ENCODE results near the gene TACC2.

Gene TACC2

DNA sequence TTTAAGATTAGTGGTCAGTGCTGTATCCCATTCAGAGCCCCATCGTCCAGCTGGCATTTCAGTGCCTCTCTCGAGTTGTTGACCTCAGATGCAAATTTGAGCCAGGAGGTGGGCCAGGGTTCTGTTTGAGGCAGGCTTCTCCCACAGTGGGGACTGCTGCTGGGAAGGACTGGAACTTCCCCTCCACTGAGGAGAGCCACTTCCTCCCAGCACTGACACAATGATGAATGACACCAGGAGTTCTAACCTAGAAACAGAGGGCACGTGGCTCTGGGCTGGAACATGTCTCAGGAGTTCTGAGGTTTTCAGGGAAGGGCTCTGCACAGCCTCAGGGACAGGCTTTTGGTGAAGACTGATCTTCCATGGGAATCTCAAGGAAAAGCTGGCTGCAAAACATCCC is 263.8 kb downstream of the TACC2 start:
- no peak for DNase-seq (ENCODE audit: low spot score)

DNA sequence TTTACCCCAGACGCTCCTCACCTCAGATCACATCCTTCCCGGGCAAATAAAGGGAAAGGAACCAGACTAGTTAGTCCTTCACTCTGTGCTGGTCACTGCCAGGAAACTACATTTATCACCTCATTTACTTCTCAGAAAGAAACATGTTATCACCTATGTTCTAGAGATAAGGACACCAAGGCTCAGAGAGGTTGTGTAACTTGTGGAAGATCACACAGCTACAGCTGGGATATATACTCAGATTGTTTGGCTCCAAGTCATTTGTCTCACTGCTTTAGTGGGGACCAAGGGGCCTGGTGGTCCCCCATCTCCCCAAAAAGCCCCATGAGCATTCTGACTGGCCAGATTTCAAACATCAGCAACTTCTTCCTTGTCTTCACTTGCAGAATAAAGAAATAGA is 264.6 kb downstream of the TACC2 start:
- no peak for DNase-seq (ENCODE audit: low spot score)

DNA sequence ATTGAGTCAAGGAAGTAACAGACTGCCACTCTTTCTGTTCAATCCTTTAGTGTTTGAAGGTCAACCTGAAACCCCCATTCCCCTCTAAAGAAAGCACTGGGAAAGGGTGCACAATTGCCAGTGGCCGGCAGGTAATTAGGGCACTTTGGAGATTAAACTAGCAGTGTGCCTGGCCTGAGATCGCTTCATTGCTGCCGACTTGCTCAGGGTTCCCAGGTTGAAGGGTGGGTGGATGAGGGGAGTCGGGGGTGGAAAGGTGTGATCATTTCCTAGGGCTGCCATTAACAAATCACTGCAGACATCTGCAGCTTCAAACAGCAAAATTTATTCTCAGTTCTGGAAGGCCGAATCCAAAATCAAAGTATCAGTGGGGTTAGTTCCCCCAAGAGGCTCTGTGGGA is 265.9 kb downstream of the TACC2 start:
- DNase-seq (ENCODE audit: low spot score), result no peak

DNA sequence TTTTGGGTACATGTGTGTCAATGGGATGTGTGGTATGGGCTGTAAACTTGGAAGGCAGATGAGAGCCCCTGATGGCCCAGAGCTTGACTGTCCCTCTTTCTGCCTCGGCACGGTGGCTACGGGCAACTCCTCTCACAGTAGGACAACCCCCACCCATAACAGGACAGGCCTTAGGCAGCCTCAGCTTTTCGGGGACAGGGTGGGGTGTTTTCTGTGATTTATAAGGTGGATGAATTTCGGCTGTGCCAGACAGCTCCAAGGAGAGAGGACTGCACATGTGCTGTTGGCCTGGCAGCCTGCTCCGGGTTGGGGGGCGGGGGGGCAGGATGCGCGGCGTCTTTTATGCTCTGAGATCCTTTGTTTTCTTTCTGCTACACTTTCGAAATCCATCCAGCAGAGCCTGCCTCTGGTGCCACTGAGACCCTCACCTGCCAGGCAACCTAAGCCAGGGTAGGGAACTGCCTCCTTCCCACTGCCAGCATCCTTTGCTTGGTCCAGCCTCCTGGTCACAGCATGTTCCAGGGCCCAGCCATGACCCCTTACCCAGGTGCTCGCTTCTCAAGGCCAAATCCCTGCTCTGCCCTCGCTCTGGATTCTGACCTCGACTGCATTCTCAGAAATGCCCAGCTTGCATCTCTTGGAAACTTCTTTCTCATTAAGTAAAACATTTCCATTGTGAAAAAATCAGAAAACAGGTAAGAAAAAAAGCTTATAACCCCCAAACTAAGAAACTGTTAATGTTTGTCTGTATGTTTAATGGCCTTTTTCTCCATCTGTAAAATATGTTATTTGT is 266.7 kb downstream of the TACC2 start:
- DNase-seq (ENCODE audit: low spot score), result no peak

DNA sequence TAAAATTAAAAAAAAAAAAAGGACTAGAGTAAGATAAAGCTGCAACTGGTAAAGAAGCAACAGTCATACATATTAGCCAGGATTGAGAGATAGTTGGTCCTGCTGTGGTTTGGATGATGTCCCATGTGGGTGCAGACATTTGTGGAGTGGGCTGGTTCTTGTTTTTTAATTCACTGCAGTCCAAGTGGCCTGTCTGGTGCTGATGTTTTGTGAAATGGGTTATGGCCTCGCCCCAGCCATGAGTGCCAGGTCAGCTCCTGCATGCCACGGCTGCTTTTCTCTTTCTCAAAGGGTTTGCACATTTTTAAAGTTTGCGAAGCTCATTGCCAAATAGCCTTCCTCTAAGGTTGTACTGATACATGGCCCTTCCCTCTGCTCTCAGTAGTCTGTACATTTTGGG is 268.1 kb downstream of the TACC2 start:
- no peak for DNase-seq (ENCODE audit: low spot score)

DNA sequence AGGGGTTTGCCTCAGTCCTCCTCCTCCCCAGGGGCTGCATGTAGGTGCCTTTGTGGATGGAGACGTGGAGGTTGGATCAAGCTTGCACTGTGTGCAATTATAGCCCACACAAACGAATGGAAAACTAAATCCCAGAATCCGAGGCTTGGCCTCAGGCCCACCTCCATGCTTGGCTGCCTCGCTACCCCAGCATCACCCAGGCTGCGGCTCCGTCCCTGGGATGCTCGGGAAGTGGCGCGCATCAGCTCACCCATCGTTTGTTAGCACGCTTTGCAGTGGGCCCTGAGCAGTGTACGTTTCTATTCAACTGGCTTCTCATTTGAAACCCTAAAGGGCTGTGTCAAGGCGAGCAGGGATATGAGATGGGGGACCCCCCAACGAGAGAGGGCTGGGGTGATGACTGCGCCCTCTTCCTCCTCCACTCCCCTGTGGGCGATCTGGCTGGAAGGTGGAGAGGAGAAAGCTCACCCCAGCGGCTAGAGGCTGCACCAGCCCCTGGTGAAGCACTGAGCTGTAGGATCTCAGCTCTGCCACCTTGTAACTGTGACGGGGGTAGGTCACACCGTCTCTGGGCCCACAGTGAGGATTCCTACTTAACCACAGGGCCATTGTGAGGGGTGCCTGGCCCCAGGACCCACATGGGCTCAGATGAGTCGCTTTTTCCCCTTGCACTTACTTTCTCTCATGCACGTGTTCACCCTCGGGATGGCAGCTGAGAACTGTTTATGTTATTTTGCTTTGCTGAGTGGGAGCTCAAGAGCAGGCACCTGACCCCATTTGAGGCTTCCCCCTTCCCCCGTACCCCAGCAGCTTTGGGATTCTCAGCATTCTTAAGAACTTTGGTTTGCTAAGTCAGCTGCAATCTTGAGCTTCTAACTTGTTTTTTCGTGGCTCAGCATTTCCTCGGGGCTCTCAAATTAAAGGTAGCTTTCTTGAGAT is 269.4 kb downstream of the TACC2 start:
- no peak for DNase-seq (ENCODE audit: low spot score)

DNA sequence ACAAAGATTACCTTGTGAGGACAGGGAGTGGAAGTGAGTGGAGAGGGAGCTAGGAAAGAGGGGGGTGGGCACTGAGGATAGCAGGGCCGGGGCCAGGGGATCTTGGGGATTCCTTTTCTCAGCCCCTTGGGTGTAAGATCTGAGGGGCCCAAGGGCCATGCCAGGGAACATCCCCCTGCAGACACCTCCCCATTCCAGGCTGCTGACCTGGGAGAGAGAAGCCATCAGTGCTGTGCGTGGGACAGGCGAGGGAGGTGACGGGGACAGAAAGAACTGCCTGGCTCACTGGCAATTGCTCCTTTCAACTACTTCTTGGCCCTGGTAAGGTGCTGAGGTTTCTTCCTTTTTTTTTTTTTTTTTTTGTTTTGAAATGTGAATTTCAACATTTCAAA is 270.1 kb downstream of the TACC2 start:
- no peak for DNase-seq (ENCODE audit: low spot score)

DNA sequence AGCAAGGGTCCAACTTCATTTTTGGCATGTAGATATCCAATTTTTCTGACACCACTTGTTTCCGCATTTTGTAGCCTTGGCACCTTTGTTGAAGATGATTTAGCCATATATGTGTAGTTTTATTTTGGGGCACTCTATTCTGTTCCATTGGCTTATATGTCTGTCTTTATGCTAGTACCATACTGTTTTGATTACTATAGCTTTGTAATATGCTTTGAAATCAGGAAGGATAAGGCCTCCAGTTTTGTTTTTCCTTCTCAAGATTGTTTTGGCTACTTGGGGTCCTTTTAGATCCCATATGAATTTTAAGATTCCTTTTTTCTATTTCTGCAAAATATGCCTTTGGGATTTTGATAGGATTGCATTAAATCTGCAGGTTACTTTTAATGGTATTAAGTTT is 272.6 kb downstream of the TACC2 start:
- DNase-seq (ENCODE audit: low spot score), result no peak

DNA sequence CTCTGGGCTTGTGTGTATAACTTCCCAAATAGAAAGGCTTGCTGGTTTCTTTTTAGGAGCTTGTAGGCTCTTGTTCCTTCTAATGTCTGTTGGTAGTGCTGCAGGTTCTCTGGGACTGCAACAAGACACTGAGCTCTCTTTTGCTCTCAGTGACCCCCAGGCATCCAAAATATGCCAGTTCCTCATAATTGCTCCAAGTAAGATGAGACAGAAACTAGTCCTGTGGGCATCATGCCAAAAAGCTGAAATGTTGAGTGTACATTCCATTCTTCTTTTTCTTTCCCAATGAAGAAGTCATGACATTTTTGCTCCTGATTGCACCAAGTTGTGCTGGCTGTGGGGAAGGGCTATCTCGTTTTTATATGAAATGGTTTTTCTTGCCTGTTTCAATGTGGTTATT is 275.0 kb downstream of the TACC2 start:
- no peak for DNase-seq (ENCODE audit: low spot score)

DNA sequence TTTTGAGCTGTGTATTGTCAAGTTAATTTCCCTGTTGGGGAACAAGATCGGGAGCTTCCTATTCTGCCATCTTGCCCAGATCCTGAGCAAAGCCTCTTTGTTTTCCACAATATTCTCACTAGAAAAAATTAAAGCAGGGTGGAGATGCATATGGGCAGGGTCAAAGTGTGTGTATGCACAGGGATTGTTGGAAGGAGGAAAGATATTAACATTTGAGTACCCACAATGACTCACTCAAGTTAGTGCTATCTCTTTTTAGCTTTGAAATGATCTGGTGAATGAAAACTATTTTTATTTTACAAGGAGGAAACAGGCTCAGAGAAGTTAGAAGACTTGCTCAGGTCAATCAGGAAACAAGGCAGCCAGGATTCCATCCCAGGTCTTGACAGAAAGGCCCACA is 275.5 kb downstream of the TACC2 start:
- DNase-seq (ENCODE audit: low spot score), result no peak

DNA sequence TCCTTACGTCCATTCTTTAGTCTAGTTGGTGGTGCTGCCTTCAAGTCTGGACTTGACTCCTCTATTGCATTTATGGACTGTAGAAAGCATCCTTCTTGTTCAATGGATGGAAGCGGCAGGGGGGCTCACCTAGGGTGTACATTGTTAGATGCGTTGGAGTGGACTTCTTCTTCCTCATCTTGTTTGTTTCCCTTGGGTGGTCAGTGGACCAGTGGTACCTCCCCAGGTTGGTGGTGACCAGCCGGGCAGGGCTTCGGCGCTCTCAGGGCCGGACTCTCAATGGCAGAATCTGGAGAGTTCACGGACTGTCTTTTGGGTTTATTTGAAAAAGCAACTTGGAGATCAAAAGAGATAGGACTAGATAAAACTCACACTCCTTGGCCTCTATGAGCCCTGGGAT is 276.0 kb downstream of the TACC2 start:
- no peak for DNase-seq (ENCODE audit: low spot score)

DNA sequence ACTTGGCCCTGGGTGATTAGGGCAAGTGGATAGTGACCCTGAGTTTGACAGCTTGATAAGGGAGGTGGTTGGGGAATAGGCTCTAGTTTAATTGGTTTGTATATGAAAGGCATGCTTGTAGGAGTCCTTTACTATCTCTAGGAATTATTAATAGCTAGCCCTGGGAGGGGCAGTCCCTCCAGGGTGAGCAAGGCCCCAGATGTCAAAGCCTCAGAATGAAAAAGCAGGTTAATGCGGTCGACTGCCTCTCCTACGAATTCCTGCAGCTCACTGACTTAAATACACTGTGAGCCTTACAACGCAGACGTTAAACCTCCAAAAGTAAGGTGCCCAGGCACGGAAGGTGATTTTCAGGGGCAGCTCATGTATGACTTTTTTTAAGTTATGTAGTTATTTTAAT is 276.9 kb downstream of the TACC2 start:
- no peak for DNase-seq (ENCODE audit: low spot score)

DNA sequence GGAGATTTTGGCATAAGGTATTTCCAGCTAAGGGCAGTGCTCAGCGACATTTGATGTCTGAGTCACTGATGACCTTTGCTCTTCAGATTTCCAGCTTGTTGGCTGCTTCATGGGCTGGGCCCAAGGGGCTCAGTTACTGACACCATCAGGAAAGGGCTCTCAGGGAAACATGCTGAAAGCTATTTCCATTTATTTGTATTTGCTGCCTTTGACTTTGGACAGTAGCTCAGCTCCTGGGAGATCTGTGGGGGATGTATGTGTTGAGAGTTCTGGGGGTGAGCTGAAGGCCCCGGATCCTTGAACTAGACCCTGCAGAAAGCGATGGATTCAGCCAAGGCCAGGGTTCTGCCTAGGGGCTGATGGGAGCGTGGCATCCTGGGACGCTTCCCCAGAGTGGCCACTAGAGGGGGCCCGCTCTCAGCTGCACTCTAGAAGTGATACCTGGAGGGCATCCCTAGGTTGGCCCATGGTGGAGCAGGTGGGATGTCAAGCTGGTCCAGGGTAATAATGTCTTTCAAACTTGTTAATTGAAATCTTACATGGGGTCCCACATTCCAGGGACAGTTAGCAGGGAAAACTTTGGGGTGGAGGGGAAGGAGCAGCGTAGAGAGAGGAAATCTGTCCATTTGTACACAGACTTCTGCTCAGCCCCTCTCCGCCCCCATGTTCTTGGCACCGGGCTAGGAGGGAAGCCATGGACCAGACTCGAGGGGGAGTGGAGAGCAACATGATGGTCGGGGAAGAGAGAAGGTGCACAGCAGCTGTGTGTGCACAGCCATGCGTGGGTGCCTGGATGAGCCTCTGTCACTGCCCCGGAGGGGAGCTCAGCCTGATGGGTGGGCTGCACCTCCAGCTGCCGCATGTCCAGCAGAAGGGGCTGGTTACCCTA is 279.1 kb downstream of the TACC2 start:
- DNase-seq (ENCODE audit: low spot score), result peak; percentile 26

DNA sequence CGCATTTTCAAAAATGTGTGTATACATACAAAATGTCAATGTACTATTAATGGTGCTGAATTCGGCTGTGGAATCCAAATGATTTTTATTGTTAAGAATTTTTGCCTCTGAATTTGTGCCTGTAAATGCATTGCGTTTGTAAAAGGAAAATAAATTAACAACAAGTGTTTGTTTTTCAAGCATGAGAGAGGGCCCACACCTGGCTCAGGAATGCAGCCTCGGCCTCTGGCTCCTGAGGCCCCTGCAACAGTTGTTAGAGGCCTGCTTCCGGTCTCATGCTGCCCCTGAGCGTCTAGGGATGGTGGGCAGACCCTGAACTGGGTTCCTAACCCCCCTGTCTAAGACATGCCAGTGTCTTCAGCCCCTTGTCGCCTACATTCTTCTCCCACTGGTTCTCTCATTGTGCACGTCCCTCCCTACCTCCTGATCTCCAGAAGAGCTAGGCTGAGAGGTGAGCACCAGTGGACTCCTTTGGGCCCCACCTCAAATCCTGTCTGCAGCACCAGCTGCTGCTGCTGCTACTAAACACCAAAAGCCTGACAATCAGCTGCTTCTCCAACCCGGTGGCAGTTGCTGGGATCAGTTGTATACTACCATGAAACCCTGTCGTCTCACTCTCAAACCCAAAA is 280.2 kb downstream of the TACC2 start:
- DNase-seq (ENCODE audit: low spot score), result no peak

DNA sequence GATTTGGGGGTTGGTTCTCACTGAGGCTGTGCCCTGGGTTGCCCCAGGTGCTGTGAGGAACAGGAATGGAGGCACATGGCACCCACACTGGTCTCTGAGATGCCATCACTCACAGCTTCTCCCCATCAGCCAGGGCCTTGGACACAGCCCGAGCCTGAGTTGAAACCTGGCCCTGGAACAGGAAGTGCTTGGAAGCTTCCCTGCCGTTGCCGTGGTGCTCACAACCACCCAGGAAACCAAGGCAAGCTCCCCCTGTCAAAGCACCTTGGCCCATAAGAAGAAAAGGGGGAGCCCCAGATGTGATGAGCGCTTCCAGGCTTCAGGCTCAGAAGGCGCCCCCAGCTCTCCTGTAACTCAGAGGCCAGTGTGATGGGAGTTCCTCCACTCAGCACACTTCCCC is 282.1 kb downstream of the TACC2 start, which contains the start of gene BTBD16:
BTBD16 (plus strand) TSS at position 221 of the 400 bp plus-strand sequence. CDS start 3,786 bp downstream, outside the sequence.
- DNase-seq (ENCODE audit: low spot score), result no peak

DNA sequence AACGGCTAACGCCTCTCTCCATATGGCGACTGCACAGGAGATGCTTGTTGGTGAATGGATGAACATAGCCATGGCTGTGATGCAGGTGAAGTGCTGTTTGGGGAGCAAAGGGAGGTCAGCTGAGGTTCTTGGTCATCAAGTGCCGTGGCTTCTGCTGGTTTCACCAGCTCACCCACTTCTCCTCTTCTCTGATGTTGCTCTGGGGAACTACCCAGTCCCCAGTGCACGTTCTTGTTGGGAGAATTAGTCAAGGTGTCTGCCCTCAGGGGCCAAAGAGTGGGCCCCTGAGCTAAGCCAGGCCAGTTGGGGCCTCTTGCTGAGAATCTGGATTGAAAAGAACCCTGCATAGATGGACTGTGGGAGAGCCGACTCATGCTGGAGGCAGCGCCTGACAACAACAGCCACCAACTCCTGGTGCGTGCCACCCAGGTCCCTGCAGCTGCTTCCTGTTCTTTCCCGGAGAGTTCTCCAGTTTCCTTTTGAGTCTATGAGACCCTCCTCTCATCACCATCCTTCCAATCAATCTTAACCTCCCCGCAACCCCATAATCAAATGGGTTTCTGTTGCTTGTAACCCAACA is 285.1 kb downstream of the TACC2 start:
- DNase-seq (ENCODE audit: low spot score), result no peak

DNA sequence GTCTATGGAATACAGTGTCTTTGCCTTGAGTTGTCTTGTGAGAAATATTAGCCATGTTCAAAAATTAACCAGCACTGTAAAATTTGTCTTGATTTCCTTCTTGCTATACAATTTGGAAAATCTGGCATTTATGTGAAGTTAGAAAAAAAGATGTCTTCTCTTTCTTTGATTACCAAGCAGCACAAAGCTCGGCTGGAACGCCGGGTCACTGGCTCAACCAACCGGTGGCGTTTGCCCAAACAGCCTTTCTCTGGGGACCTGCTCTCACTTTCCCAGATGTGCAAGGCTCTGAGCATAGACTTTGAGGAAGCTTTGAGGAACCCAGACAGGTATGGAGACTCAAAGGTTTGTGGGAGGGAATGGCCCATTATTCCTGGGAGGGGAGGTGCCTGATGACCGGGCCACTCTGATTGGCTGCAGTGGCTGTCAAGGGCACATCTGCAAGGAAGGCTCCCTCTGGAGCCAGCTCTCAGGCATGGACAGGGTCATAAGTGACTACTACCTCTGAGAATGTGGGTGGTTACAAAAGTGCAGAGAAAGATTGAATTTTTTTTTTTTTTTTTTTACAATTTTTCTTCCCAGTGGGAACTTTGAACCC is 287.7 kb downstream of the TACC2 start:
- no peak for DNase-seq (ENCODE audit: low spot score)

DNA sequence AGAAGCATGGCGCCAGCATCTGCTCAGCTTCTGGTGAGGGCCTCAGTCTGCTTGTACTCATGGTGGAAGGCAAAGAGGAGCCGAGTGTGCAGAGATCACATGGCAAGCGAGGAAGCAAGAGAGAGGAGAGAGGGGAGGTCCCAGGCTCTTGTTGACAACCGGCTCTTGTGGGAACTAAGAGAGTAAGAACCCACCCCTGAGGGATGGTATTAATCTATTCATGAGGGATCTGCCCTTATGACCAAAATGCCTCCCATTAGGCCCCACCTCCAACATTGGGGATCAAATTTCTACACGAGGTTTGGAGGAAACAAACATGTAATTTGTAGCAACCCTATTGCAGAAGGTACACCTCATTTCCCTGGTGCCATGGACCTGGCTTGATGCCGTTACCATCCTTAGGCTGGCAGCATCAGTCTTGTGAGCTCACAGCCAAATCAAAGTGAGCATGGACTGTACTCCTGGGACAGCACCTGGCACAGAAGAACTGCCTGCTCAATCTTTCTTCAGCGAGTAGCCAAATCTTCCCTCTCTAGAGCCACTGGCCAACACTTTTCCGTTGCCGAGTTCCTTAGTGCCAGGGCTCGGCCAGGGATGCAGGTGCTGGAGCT is 288.7 kb downstream of the TACC2 start:
- DNase-seq (ENCODE audit: low spot score), result no peak

DNA sequence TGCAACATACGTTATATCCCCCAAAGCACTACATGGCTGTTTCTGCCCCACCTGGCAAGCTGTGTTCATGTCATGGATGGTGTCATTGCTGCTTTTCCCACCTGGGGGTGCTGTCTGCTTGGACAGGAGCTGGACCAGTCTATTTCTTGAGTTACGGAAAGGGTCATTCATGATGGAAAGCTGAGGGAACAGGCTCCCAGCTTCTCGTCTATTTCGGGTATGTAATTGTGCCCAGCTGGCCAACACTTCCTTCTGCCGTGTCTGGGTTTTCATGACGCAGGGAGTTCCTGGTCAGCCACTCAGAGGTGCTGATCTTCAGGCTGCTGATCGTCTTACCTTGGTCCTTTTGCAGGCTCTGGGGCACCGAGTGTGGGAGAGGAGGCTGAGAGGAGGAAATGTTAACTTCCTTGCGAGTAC is 290.8 kb downstream of the TACC2 start:
- DNase-seq (ENCODE audit: low spot score), result no peak

DNA sequence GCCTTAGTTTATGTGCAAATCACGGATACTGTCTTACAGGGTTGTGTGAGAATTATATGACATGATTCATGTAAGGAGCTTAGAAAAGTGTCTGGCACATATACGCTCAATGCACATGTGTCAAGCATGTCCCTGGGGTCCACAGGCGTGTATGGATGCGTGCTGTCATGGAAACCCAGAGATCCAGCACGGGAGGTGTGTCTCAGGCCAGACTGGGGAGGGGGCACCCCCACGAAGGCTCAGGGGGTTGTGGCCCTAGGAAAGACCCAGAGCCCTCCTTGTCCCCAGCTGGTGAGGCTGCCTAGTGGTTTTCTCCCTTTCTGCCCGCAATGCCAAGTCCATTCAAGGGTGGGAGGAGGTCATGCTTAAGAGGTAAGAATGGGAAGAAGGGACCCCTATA is 291.2 kb downstream of the TACC2 start:
- DNase-seq (ENCODE audit: low spot score), result no peak

All from hematopoietic multipotent progenitor cell treated with erythropoietin and hydrocortisone succinate and interleukin-3 and kit ligand, for 17 days (in vitro differentiated cells).